PFSK-1 (cell line): ENCODE results near the gene RREB1.

Experiments used
- FOXP2 ChIP-seq: optimal IDR thresholded peaks from 2 replicates; pipeline ENCODE3; 2011; ENCODE audit warnings: borderline replicate concordance, control low read depth, inconsistent platforms; ENCODE audit not compliant: insufficient read depth; ENCODE audit errors: extremely low read length, extremely low read depth
- POLR2AphosphoS5 ChIP-seq: IDR thresholded peaks from 2 replicates; pipeline ENCODE4 v1.6.1; 2012; ENCODE audit warnings: low read depth, mild to moderate bottlenecking, control low read depth, low read length, moderate library complexity
- REST ChIP-seq, 2 experiments: IDR thresholded peaks; 2 replicates each; pipeline versions ENCODE4 v1.6.1 to v1.8.0; 2011 to 2012; ENCODE audit warnings: low read depth in 2 of 2, low read length in 2 of 2, control low read depth in 1 of 2, inconsistent platforms in 1 of 2, mild to moderate bottlenecking in 1 of 2, moderate library complexity in 1 of 2; ENCODE audit not compliant: insufficient read depth in 1 of 2
- SIN3A ChIP-seq: IDR thresholded peaks from 2 replicates; pipeline ENCODE4 v1.6.1; 2012; ENCODE audit warnings: mild to moderate bottlenecking, low read length, moderate library complexity, borderline replicate concordance; ENCODE audit not compliant: insufficient read depth
- TAF1 ChIP-seq: IDR thresholded peaks from 2 replicates; pipeline ENCODE4 v1.6.1; 2012; ENCODE audit warnings: low read length, control low read depth, borderline replicate concordance; ENCODE audit not compliant: insufficient read depth

Gene RREB1

DNA sequence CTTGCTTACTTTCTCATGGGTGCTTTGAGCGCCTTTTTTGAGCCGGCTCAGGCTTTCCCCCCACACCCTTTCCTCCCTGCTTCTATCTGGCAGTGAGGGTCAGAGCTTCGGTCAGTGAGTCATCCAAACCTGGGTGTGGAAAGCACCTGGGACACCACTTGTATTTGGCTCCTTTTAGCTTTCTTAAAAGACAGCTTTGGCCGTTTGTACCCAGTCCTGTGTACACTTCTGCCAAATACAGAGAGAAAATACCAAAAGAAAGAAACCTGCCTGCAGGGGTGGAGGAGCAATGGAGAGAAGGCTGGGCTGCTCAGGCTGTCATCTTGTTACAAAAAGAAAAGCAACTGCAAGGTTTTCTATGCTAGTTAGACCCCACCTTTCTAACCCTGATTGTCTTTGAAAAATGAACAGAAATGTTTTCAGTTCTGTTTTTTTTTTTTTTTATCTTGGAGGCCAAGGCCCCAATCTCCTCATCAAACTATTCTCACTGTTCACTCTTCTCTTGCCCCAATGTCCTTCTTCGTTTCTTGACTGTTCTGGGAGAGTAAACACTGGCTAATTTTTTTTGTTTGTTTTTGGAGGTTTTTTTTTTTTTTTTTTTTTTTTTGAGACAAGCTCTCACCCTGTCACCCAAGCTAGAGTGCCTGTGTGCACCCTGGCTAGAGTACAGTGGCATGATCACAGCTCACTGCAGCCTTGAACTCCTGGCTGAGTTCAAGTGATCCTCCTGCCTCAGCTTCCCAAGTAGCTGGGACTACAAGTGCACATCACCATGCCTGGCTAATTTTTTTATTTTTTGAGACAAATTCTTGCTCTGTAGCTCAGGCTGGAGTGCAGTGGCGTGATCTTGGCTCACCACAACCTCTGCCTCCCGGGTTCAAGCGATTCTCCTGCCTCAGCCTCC, 128.8 kb downstream of the RREB1 start:
- TF ChIP-seq REST (IDR thresholded peaks at IDR 0.05; ENCODE audit: insufficient read depth in 1 of 2, low read depth in 2 of 2, low read length in 2 of 2), result no peak
- no peak for TF ChIP-seq POLR2AphosphoS5
- no peak for TF ChIP-seq TAF1
- no peak for TF ChIP-seq SIN3A
- no peak for TF ChIP-seq FOXP2

- TF ChIP-seq REST (IDR thresholded peaks at IDR 0.05; ENCODE audit: insufficient read depth in 1 of 2, low read depth in 2 of 2, low read length in 2 of 2), result no peak
- no peak for TF ChIP-seq SIN3A
- TF ChIP-seq TAF1, result no peak
- no peak for TF ChIP-seq FOXP2
- no peak for TF ChIP-seq POLR2AphosphoS5
Measured at GRCh38 chr6:7237653-7238188, 130.0 kb downstream of the RREB1 start.

DNA sequence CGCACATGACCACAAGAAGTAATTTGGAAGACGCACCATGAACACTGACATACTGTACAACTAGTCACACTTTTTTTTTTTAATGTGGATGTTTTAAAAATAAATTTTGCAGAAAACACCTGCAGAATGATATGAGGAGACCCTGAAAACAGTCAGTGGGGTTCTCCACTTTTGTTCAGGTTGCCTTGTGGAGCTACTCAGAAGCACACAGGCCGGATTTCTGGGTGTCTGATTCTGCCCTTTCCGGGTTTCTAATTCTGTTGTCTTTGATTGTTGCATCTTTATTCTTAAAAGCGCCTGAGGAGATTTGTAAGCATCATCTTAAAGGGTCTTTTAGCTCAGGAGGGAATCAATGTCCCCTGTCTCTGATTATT, 130.8 kb downstream of the RREB1 start:
- TF ChIP-seq SIN3A (no peak), REST (IDR thresholded peaks at IDR 0.05; ENCODE audit: insufficient read depth in 1 of 2, low read depth in 2 of 2, low read length in 2 of 2) (no peak), TAF1 (no peak), POLR2AphosphoS5 (no peak), FOXP2 (no peak)

DNA sequence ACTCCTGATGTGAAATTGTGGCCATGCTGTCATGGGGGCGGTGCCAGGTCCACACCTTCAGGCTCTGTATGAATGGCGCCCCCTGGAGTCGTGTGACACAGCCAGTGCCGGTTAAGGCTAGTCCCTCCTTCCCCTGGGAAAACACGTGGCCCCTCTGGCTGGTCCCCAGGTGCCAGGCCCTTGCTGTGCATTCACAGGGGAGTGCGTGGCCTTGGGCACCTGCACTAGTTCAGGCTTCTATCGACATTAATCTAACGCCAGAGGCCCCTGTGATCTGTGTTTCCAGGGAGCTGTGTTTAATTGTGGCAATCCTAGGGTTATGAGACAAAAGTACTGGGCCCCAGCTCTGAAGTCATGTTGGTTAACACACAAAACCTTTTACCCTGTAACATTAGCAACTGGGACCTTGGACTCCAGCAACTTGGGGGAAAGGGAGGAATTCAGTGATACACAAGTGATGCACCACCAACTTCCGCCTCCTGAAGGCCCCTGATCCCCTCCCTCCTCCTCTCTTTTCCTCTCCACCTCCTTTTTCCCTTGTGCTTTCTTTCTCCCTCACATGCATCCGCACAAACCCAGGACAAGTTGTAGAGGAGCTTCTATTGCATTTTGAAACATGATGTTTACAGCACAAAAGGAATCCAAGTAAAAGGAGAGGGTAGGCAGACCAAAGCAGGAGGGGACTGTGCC, 131.3 kb downstream of the RREB1 start:
- TF ChIP-seq TAF1 (no peak), POLR2AphosphoS5 (no peak), FOXP2 (no peak), SIN3A (no peak), REST (IDR thresholded peaks at IDR 0.05; ENCODE audit: insufficient read depth in 1 of 2, low read depth in 2 of 2, low read length in 2 of 2) (no peak)
